Midbrain (tissue), 1 donor: ENCODE measurements around the gene BCL7B.
"Not testable (repeated sequence)": the region's sequence is repeated elsewhere in the genome, so short reads cannot be mapped to it uniquely, and the experiment has no call there.

Source experiments
- DNase-seq: peaks from one replicate; lab custom pipeline; 2025; lab: John Stamatoyannopoulos, UW

BCL7B gene

DNA sequence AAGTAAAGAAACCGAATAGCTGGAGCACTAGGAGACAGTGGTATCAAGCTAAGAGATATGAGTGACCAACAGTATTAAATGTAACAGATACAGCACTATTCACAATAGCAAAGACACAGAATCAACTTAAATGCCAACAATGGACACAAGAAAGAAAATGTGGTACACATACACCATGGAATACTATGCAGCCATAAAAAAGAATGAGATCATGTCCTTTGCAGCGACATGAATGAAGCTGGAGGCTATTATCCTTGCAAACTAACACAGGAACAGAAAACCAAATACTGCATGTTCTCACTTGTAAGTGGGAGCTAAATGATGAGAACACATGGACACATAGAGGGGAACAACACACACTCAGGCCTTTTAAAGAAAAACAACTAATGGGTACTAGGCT, 62.0 kb downstream of the BCL7B start:
- not testable (repeated sequence) for DNase-seq

DNA sequence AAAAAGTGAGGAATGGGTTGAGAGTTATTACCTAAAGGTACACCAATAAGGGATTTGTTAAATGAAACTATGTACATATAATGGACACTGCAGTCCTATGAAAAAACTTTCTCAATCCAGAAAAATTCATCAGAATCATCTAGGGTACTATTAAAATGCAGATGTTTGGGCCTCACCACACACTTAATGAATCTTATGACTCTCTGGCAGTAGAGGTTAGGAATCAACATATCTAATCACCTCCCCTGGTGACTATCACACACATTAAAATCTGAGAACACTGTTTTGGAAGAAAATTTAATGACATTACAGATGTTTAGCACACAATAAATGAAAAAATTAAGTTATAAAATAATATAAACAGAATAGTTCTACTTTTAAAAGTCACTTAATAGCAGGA, 67.5 kb downstream of the BCL7B start:
- no peak for DNase-seq

DNA sequence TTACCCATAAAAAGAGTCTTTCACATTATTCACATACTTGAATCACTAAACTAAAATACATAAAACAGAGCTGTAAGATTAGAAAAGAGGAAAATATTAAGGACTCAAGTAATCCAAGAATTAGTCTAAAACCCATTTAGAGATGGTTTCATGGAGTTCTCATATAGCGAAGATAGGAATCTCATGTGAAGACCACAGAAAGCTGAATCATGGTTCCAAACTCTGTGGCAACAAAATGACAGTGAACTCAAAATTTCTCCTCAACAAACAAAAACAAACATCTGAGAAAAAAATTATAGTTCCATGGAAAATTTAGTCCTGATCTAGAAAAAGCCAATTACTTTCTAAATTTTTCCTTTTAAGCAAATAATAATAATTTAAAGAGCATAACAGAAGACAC, 70.0 kb downstream of the BCL7B start:
- DNase-seq: no peak
